Peyer's patch (tissue), 4 donors: ENCODE data around the gene SPARCL1.

Source experiments
- POLR2A ChIP-seq, 2 donors: fragments of 450-650 bp; IDR thresholded peaks; one replicate each; pipeline ENCODE4 v1.5.1; 2017; ENCODE audit warnings: antibody characterized with exemption in 2 of 2, mild to moderate bottlenecking in 2 of 2, moderate library complexity in 2 of 2
- TF ChIP-seq, protein P1 (sequence below), 6 experiments: fragments of 450-650 bp in 4 of 6; fragments of 200-600 bp in 2 of 6; sonication (generic) in 1 of 6; IDR thresholded peaks; one replicate each; pipeline ENCODE4 v1.5.1; 2017 to 2019; ENCODE audit warnings: antibody characterized with exemption in 6 of 6, mild to moderate bottlenecking in 3 of 6, moderate library complexity in 1 of 6

DNA sequence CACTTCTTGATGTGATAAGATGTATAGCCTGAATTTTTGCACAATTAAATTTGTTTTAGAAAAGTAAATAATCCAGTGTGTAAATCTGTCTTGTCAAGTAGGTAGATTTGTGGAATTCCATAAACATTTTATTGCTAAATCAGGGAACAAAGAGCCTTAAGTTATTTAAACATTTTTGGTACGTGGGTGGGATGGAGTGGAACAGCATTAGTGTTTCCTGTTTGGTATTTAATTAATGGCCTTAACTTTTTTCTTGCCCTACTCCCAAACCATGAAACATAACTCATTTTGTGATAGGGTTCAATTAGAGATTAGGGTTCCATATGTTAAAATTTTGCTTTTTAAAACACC is 101.7 kb downstream of the SPARCL1 start:
- TF ChIP-seq, protein P1, sequence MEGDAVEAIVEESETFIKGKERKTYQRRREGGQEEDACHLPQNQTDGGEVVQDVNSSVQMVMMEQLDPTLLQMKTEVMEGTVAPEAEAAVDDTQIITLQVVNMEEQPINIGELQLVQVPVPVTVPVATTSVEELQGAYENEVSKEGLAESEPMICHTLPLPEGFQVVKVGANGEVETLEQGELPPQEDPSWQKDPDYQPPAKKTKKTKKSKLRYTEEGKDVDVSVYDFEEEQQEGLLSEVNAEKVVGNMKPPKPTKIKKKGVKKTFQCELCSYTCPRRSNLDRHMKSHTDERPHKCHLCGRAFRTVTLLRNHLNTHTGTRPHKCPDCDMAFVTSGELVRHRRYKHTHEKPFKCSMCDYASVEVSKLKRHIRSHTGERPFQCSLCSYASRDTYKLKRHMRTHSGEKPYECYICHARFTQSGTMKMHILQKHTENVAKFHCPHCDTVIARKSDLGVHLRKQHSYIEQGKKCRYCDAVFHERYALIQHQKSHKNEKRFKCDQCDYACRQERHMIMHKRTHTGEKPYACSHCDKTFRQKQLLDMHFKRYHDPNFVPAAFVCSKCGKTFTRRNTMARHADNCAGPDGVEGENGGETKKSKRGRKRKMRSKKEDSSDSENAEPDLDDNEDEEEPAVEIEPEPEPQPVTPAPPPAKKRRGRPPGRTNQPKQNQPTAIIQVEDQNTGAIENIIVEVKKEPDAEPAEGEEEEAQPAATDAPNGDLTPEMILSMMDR (IDR thresholded peaks at IDR 0.05), result no peak
- no peak for TF ChIP-seq POLR2A (IDR thresholded peaks at IDR 0.05)
